Activated CD8-positive, alpha-beta memory T cell treated with anti-CD3 and anti-CD28 coated beads, Interleukin-2, amount 50 U/mL, for 48 hours (primary cell): ENCODE measurements around the gene NPR2.
A peak's percentile ranks its signal among the peaks of the same experiment; 100 is the strongest.

Source experiments
- DNase-seq: peaks from one replicate; pipeline ENCODE4 v3.0.0-alpha.2; 2020

Gene NPR2

GRCh38 chr9:35834260-35835215 is 43.1 kb downstream of the NPR2 start:
- no peak for DNase-seq

GRCh38 chr9:35835216-35835632 is 43.8 kb downstream of the NPR2 start:
- DNase-seq = no peak

GRCh38 chr9:35835766-35836165 is 44.4 kb downstream of the NPR2 start:
- DNase-seq = no peak

- no peak for DNase-seq
Measured at GRCh38 chr9:35836595-35836994, 45.2 kb downstream of the NPR2 start.

- no peak for DNase-seq
Measured at GRCh38 chr9:35839926-35840325, 48.5 kb downstream of the NPR2 start.

GRCh38 chr9:35840881-35841644 is 49.7 kb downstream of the NPR2 start:
- DNase-seq = no peak

- no peak for DNase-seq
Measured at GRCh38 chr9:35841645-35841900, 50.2 kb downstream of the NPR2 start.

- DNase-seq = no peak
Measured at GRCh38 chr9:35842020-35842745, 50.8 kb downstream of the NPR2 start.

- no peak for DNase-seq
Measured at GRCh38 chr9:35842795-35843194, 51.4 kb downstream of the NPR2 start.

GRCh38 chr9:35844628-35845270 is 53.4 kb downstream of the NPR2 start:
- DNase-seq = no peak

GRCh38 chr9:35845824-35846771 is 54.7 kb downstream of the NPR2 start:
- no peak for DNase-seq

- DNase-seq = peak; percentile 60
Measured at GRCh38 chr9:35847792-35848572, 56.6 kb downstream of the NPR2 start.

GRCh38 chr9:35852267-35852815 is 61.0 kb downstream of the NPR2 start:
- DNase-seq = peak; percentile 18

- DNase-seq = peak; percentile 42
Measured at GRCh38 chr9:35852876-35853865, 61.8 kb downstream of the NPR2 start.

GRCh38 chr9:35854091-35854762 is 62.8 kb downstream of the NPR2 start:
- DNase-seq = peak; percentile 37

- no peak for DNase-seq
Measured at GRCh38 chr9:35856206-35856605, 64.8 kb downstream of the NPR2 start.

- DNase-seq = peak; percentile 13
Measured at GRCh38 chr9:35856882-35857281, 65.5 kb downstream of the NPR2 start.

GRCh38 chr9:35858458-35858857 is 67.1 kb downstream of the NPR2 start:
- peak; percentile 7 for DNase-seq
